ENCODE results near the gene COL5A1.

COL5A1 gene

DNA sequence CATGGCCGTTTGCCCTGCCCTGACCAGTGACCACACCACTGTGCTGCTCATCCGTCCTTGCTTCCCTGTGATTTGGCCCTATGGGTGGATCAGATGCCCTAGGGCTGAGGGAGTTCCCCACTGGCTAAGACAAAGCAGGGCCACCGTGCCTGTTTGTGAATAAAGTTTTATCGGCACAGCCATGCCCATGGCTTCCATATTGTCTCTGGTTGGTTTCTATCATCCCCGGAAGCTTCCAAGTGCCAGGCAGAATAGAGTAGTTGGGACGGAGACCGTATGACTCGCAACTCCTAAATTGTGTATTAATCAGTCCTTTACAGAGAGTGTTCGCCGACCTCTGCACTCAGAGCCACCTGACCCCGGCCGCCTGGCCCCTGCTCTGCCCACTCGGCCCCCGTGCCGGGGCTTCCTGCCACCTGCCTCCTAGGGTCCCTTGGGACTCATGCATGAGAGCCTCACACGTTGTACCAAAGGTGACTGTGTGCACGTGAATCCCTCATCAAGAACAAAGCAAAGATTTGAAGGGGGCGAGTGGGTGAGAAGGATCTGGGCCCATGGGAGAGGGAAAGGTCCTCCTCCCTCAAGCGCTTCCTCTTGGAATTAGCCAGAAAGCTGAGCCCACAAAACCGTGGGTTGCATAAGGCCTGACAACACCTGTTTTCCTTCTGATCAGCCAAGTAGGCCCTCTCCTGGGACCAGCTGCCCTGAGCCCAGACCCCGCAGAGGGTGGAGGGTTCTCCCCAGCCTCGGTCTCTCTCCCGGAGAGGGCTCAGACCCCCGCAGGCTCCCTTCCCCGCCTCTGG, 227.3 kb downstream of the COL5A1 start:
- Histone ChIP-seq H3K4me3 (ENCODE audit: low read depth in 1 of 2, low read length in 1 of 2) (no peak overlapping the region), H3K36me3 (no peaks in the 10 kb centered on the region), H3K4me1 (ENCODE audit: control insufficient read depth in 1 of 2, insufficient read depth in 1 of 2, low read depth in 1 of 2, low read length in 1 of 2) (no peaks in the 10 kb centered on the region), H3K9me3 (no peaks in the 10 kb centered on the region), H3K27me3 (peaks cover 14% of the 10 kb centered on the region), H3K27ac (no peak overlapping the region)
- TF ChIP-seq, protein P1, sequence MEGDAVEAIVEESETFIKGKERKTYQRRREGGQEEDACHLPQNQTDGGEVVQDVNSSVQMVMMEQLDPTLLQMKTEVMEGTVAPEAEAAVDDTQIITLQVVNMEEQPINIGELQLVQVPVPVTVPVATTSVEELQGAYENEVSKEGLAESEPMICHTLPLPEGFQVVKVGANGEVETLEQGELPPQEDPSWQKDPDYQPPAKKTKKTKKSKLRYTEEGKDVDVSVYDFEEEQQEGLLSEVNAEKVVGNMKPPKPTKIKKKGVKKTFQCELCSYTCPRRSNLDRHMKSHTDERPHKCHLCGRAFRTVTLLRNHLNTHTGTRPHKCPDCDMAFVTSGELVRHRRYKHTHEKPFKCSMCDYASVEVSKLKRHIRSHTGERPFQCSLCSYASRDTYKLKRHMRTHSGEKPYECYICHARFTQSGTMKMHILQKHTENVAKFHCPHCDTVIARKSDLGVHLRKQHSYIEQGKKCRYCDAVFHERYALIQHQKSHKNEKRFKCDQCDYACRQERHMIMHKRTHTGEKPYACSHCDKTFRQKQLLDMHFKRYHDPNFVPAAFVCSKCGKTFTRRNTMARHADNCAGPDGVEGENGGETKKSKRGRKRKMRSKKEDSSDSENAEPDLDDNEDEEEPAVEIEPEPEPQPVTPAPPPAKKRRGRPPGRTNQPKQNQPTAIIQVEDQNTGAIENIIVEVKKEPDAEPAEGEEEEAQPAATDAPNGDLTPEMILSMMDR (IDR thresholded peaks at IDR 0.05): no peak

DNA sequence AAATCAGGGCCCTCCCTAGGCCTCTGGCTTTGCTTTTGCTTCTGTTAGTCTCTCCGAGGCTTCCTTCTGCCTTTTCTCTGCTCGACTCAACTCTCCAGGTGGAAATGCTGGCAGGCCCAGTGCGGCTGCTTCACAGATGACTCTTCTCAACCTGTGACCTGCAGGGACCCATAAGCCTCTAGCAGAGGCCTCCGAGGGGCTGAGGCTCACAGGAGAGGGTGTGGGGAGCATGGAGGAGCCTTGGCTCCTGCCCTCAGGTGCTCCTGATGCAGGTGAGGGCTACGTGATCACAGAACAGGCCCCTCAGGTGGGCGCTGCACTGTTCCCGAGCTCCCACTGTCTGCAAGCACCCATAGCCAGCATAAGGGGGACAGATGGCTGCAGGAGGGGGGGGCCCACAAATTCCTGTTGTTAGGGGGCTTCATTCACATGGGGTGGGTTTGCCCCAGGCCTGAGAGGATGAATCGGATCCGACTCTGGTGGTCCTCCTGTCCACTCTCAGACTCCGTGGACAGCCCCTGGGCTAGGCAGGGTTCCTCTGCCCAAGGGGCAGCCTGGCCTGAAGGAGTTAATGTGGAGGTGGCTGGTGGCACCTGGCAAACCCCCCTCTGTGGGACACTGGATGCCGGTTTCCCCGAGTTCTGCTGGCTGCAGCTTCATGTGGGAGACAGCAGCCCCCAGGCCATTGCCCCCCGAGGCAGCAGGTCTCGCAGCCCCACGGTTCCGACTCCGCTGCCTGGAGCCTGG, 228.1 kb downstream of the COL5A1 start:
- H3K4me1 ChIP-seq (ENCODE audit: control insufficient read depth in 1 of 2, insufficient read depth in 1 of 2, low read depth in 1 of 2, low read length in 1 of 2): no peaks in the 10 kb centered on the region
- peaks cover 14% of the 10 kb centered on the region for H3K27me3 ChIP-seq
- no peak overlapping the region for H3K4me3 ChIP-seq (ENCODE audit: low read depth in 1 of 2, low read length in 1 of 2)
- no peaks in the 10 kb centered on the region for H3K9me3 ChIP-seq
- H3K36me3 ChIP-seq: no peaks in the 10 kb centered on the region
- no peak overlapping the region for H3K27ac ChIP-seq
- TF ChIP-seq, protein P1 (IDR thresholded peaks at IDR 0.05): no peak

DNA sequence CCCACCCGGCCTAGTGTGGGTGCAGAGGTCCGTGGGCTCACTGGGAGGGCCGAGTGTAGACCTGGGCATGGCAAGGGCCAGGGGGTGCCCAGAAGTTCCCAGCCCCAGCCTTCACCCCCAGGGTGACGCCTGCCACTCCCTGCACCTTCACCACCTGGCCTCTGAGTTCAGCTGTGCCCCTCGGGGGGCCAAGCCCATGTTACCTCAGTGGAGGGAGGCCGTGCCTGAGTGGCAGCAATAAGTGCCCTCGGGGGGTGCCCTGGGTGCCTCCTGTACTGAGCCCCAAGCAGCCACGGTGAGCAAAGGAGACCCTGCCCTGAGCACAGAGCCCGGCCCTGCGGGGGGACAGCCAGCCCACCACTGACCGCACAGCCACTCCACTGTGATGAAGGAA, 228.7 kb downstream of the COL5A1 start:
- peaks cover 2 to 4% of the 10 kb centered on the region in 2 experiments for H3K4me1 ChIP-seq (ENCODE audit: control insufficient read depth in 1 of 2, insufficient read depth in 1 of 2, low read depth in 1 of 2, low read length in 1 of 2)
- peaks cover 14% of the 10 kb centered on the region for H3K27me3 ChIP-seq
- TF ChIP-seq, protein P1 (IDR thresholded peaks at IDR 0.05): no peak
- no peaks in the 10 kb centered on the region for H3K36me3 ChIP-seq
- no peak overlapping the region for H3K4me3 ChIP-seq (ENCODE audit: low read depth in 1 of 2, low read length in 1 of 2)
- no peak overlapping the region for H3K27ac ChIP-seq
- no peaks in the 10 kb centered on the region for H3K9me3 ChIP-seq

DNA sequence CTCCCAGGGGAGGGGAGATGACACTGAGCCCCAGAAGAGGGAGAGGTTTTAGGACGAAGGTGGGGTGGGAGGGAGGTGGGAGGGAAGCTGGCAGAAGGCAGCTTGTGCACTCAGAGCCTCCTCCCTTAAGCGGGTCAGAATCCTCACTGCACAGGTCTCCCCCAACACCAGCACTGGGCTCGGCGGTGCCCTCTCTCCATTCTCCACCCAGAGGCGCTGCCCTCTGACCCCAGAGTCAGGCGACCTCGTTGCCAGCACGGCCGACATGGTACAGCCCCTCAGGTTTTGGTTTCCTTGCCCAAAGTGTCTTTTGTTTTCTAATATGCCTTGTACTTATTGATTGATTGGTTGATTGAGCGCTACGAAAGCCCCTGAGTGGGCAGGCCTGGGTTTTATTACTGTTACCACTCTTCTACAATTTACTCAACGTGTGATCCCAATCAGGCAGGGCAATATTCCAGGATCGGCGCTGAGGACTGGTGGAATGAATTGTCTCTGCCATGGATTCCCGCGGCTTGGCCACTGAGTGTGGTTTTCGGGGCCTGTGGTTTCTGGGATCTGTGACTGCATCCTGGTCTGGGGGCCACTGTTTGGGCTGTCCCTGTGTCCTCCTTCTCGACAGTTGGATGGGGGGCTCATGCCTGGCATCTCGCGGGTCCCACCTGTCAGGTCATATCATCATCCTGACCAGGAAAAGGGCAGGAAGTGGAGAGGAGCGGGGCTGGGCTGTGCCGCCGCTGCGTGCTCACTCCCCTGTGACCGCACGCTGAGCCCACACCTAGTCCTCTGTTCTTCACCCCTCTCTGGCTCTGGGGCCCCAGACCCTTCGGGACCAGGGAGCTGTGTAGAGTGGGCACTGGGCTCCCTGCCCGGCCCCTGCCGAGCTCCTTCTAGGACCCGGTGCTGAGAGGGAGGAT, 229.4 kb downstream of the COL5A1 start:
- no peaks in the 10 kb centered on the region for H3K9me3 ChIP-seq
- H3K36me3 ChIP-seq: no peaks in the 10 kb centered on the region
- H3K27me3 ChIP-seq: peaks cover 14% of the 10 kb centered on the region
- H3K4me1 ChIP-seq (ENCODE audit: control insufficient read depth in 1 of 2, insufficient read depth in 1 of 2, low read depth in 1 of 2, low read length in 1 of 2): peaks cover 6% of the 10 kb centered on the region in 2 experiments
- H3K4me3 ChIP-seq (ENCODE audit: low read depth in 1 of 2, low read length in 1 of 2): no peak overlapping the region
- H3K27ac ChIP-seq: no peak overlapping the region
- TF ChIP-seq, protein P1 (IDR thresholded peaks at IDR 0.05): no peak

DNA sequence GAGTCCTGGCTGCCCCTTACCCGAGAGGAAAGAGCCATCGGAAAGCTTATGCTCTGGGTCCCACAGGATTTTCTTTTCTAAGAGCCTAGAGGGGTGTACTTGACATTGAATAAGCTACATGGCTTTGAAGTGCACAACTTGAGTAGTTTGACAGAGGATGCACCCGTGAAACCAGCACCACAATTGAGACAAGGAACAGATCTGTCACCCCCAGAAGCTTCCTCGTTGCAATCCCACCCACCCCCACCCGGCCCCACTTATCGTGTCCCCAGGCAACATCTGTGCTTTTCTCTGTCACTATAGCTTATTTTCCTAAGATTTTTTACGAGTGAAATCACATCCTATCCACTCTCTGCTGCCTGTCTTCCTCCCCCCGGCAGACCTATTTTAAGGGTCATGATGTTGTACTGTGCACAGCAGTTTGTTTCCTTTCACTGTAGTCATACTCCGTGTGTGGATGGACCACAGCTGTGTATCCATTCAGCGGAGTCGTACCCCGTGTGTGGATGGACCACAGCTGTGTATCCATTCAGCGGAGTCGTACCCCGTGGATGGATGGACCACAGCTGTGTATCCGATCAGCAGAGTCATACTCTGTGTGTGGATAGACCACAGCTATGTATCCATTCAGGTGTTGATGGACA, 230.2 kb downstream of the COL5A1 start:
- Histone ChIP-seq H3K27me3 (peaks cover 14% of the 10 kb centered on the region), H3K36me3 (no peaks in the 10 kb centered on the region), H3K4me3 (ENCODE audit: low read depth in 1 of 2, low read length in 1 of 2) (no peak overlapping the region), H3K4me1 (ENCODE audit: control insufficient read depth in 1 of 2, insufficient read depth in 1 of 2, low read depth in 1 of 2, low read length in 1 of 2) (peaks cover 6% of the 10 kb centered on the region in 2 experiments), H3K9me3 (no peaks in the 10 kb centered on the region), H3K27ac (no peak overlapping the region)
- TF ChIP-seq, protein P1 (IDR thresholded peaks at IDR 0.05): no peak

Data from neutrophil (primary cell).